ENCODE results near the gene ZNFX1. TPM values are rescaled to one million over a fixed set of nuclear protein-coding genes. Genes with fewer than 3 reads are reported as not detected.

Gene ZNFX1
- total RNA-seq (10 to 100 TPM; 53.8 to 72.2 (median 64.7) TPM), total RNA-seq (135 to 745 (median 297) reads per million in 29 experiments)
- total RNA-seq (2013) = 53.3 TPM

DNA sequence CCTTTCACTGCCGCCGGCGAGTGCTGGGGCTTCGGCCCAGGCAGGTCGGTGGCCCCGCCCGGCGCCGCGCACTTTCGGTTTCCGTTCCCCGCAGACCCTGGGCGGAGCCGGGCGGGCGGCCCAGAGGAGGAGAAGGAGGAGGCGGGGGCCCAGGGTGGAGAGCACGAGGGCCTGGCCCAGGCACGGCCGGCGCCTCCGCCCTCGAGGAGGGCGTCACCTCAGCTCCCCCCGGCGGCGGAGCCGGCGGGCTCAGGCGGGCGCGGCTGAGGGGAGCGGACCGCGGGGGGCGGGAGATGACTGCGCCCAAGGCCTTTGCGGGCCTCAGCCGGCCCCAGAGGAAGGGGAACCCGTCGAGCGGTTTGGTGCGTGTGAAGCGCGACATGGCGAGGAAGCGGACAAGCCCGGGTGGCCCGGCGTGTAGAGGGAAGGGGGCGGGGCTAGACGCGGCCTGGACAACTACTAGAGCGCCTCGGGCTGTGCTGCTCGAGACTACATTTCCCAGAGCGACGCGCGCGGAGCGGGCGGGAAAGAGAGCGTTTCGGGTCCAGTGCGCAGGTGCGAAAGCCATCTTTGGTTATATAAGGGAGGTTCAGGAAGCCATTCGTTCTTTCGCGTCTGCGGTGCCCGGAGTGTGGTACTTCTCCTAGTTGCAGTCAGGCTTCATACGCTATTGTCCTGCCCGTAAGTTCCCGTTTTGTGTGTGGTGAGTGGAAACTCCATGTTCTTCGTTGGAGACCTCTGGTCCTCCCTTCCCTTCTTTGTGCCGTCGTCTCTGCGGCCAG is at the start of gene ZNFX1:
Gene ZNFX1, minus strand, starts transcription at position 22 of the 782 bp plus-strand sequence. CDS start 2,218 bp downstream, outside the sequence.
- Mint-ChIP-seq H3K4me3 (peak within 1 kb of the TSS; percentile 88 to 97 (median 96)), H3K36me3 (peaks cover 60% of the 10 kb centered on the region), H3K27ac (peak within 1 kb of the TSS; percentile 96 to 97), H3K4me1 (peaks cover 64 to 76% (median 75%) of the 10 kb centered on the region in 3 donors), H3K9me3 (peaks cover 14 to 25% (median 22%) of the 10 kb centered on the region in 3 donors), H3K27me3 (no peaks in the 10 kb centered on the region)
- H3K27ac ChIP-seq (ENCODE audit: low read length) = peak within 1 kb of the TSS; percentile 92
- H3K9me3 ChIP-seq = peaks cover 16% of the 10 kb centered on the region
- H3K36me3 ChIP-seq (ENCODE audit: control insufficient read depth in 2 of 2, extremely low read depth in 1 of 2, insufficient read depth in 1 of 2, low read length in 1 of 2) = peaks cover 22 to 60% of the 10 kb centered on the region in 2 donors
- ChIA-PET CTCF (no interaction called here), POLR2A (interaction anchor here in 1 of 2 donors (1.6 kb wide), 1 partner anchor 9 kb away, joined by 6 read pairs; no protein-coding TSS in a partner anchor)
- DNase-seq (peak; percentile 95 to 100 (median 98)), ATAC-seq (replicated peaks in 1 of 4) (peak; percentile 87 to 93 (median 89))
- H3K4me1 ChIP-seq (ENCODE audit: control insufficient read depth in 1 of 2, extremely low read depth in 1 of 2, insufficient read depth in 2 of 2, low read length in 2 of 2) = peaks cover 12 to 71% of the 10 kb centered on the region in 2 experiments
- H3K27me3 ChIP-seq (replicated peaks in 1 of 2; ENCODE audit: control insufficient read depth in 2 of 2, extremely low read depth in 1 of 2, insufficient read depth in 2 of 2, low read length in 1 of 2) = no peaks in the 10 kb centered on the region
- H3K4me3 ChIP-seq (ENCODE audit: control insufficient read depth in 1 of 2, extremely low read depth in 1 of 2, low read length in 1 of 2) = peak within 1 kb of the TSS; percentile 91 to 100
- WGBS (ENCODE audit: insufficient coverage) = 0% methylated on average over 67 of the region's 80 CpGs

DNA sequence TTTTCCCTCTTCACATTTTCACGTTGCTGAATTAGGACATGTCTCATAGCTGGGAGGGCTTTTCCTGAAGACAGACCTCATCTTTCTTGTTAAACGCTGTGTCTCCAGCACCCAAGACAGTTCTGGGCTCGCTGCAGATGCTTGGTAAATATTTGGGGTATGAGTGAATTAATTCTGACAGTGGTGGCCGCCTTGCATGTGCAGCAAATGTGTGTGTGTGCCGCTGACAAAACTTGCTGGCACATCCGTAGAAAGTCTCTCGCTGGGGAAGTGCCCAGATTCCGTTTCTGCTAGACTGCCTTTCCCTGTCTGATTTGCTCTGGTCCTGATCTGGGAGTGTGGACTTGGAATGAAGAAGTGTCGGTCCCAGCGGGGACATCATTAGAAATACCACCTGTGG is 48.2 kb upstream of the ZNFX1 start:
- no peak for ATAC-seq (replicated peaks in 1 of 4)
- Mint-ChIP-seq H3K27me3 (peaks cover 15 to 16% of the 10 kb centered on the region in 2 donors), H3K4me1 (peaks cover 11 to 19% (median 16%) of the 10 kb centered on the region in 3 donors), H3K9me3 (no peaks in the 10 kb centered on the region), H3K27ac (no peak overlapping the region), H3K4me3 (no peak overlapping the region), H3K36me3 (no peaks in the 10 kb centered on the region)
- H3K9me3 ChIP-seq = no peaks in the 10 kb centered on the region
- H3K27ac ChIP-seq (ENCODE audit: low read length) = no peak overlapping the region
- WGBS (ENCODE audit: insufficient coverage) = 84% methylated on average over 6 of the region's 10 CpGs
- peaks cover under 1 to 2% of the 10 kb centered on the region in 2 experiments for H3K27me3 ChIP-seq (replicated peaks in 1 of 2; ENCODE audit: control insufficient read depth in 2 of 2, extremely low read depth in 1 of 2, insufficient read depth in 2 of 2, low read length in 1 of 2)
- H3K36me3 ChIP-seq (ENCODE audit: control insufficient read depth in 2 of 2, extremely low read depth in 1 of 2, insufficient read depth in 1 of 2, low read length in 1 of 2) = no peaks in the 10 kb centered on the region
- POLR2A ChIA-PET = no interaction called here
- peaks cover 0 to 11% of the 10 kb centered on the region in 2 experiments for H3K4me1 ChIP-seq (ENCODE audit: control insufficient read depth in 1 of 2, extremely low read depth in 1 of 2, insufficient read depth in 2 of 2, low read length in 2 of 2)
- H3K4me3 ChIP-seq (ENCODE audit: control insufficient read depth in 1 of 2, extremely low read depth in 1 of 2, low read length in 1 of 2) = no peak overlapping the region
- CTCF ChIA-PET = interaction anchor here in 1 of 2 donors (0.9 kb wide), 1 partner anchor 80 kb away, joined by 3 read pairs; no protein-coding TSS in a partner anchor
- no peak for DNase-seq

DNA sequence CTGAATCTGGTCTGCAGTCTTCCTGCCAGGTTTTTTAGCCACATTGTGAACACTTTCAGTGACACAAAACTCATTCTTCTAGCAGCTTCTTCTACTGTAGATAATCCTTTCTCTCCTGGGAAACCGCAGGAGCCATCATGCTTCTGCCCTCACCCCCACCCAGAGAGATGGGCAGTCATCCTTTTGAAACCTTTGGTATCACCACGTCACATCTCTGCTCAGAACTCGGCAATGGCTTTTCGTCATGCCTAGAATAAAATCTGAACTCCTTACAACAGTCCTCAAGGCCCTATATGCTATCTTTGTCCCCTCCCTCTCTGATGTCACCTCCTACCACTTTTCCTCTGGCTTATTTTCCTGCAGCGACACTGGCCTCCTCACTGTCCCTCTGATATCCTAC is 46.4 kb upstream of the ZNFX1 start:
- peaks cover 15 to 26% of the 10 kb centered on the region in 2 donors for H3K27me3 Mint-ChIP-seq
- H3K36me3 ChIP-seq (ENCODE audit: control insufficient read depth in 2 of 2, extremely low read depth in 1 of 2, insufficient read depth in 1 of 2, low read length in 1 of 2) = no peaks in the 10 kb centered on the region
- no peak for ATAC-seq (replicated peaks in 1 of 4)
- ChIA-PET POLR2A (no interaction called here), CTCF (no interaction called here)
- H3K9me3 Mint-ChIP-seq = no peaks in the 10 kb centered on the region
- 89% methylated on average over 5 of the region's 5 CpGs for WGBS (ENCODE audit: insufficient coverage)
- H3K4me1 ChIP-seq (ENCODE audit: control insufficient read depth in 1 of 2, extremely low read depth in 1 of 2, insufficient read depth in 2 of 2, low read length in 2 of 2) = peaks cover 0 to 15% of the 10 kb centered on the region in 2 experiments
- H3K4me1 Mint-ChIP-seq = peaks cover 12 to 19% (median 17%) of the 10 kb centered on the region in 3 donors
- H3K27ac ChIP-seq (ENCODE audit: low read length) = no peak overlapping the region
- H3K9me3 ChIP-seq = no peaks in the 10 kb centered on the region
- no peaks in the 10 kb centered on the region for H3K36me3 Mint-ChIP-seq
- no peak overlapping the region for H3K4me3 Mint-ChIP-seq
- H3K27me3 ChIP-seq (replicated peaks in 1 of 2; ENCODE audit: control insufficient read depth in 2 of 2, extremely low read depth in 1 of 2, insufficient read depth in 2 of 2, low read length in 1 of 2) = peaks cover 4 to 18% of the 10 kb centered on the region in 2 experiments
- no peak overlapping the region for H3K4me3 ChIP-seq (ENCODE audit: control insufficient read depth in 1 of 2, extremely low read depth in 1 of 2, low read length in 1 of 2)
- no peak for DNase-seq
- peak overlapping the region in 1 of 2 donors; percentile 87 for H3K27ac Mint-ChIP-seq

DNA sequence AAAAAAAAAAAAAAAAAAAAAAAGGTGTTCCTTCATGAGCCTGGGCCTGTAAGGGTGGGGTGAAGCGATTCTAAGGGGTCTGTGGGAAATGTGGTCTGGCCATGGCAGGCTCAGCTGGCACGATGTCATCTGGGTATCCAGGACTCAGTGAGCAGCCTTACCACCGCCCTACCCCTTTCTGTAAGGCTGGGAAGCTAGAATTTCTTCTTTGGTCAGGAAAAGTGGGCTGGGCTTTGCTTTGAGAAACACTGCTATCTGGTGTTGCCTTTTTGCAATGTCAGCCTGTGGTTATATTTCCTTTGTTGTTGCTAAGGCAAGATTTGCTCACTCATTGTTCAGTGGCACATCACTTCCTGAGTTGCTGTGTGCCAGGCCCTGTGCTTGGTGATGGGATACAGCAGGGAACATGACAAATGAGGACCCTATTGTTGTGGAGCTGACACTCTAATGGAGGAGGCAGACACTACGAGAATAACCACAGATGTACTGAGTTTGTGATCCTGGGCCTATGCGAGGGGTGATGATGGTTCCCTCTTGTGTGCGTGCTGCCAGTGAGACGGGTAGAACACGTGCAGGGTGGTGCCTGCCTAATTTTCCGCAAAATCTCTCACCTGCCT is 45.9 kb upstream of the ZNFX1 start:
- no peaks in the 10 kb centered on the region for H3K36me3 ChIP-seq (ENCODE audit: control insufficient read depth in 2 of 2, extremely low read depth in 1 of 2, insufficient read depth in 1 of 2, low read length in 1 of 2)
- no peaks in the 10 kb centered on the region for H3K36me3 Mint-ChIP-seq
- DNase-seq (peak in 14 of 35 experiments; percentile 1 to 67 (median 14)), ATAC-seq (replicated peaks in 1 of 4) (peak; percentile 75 to 88 (median 86))
- peaks cover 18 to 25% (median 22%) of the 10 kb centered on the region in 3 donors for H3K4me1 Mint-ChIP-seq
- H3K27me3 ChIP-seq (replicated peaks in 1 of 2; ENCODE audit: control insufficient read depth in 2 of 2, extremely low read depth in 1 of 2, insufficient read depth in 2 of 2, low read length in 1 of 2) = peaks cover 4 to 23% of the 10 kb centered on the region in 2 experiments
- CTCF ChIA-PET = interaction anchor here in 1 of 2 donors (0.6 to 0.7 kb wide), 3 partner anchors 189 to 577 kb away, joined by 3 to 5 read pairs (median 4); no protein-coding TSS in a partner anchor
- no peak overlapping the region for H3K4me3 ChIP-seq (ENCODE audit: control insufficient read depth in 1 of 2, extremely low read depth in 1 of 2, low read length in 1 of 2)
- H3K4me1 ChIP-seq (ENCODE audit: control insufficient read depth in 1 of 2, extremely low read depth in 1 of 2, insufficient read depth in 2 of 2, low read length in 2 of 2) = peaks cover 0 to 21% of the 10 kb centered on the region in 2 experiments
- no peak overlapping the region for H3K4me3 Mint-ChIP-seq
- no peak overlapping the region for H3K27ac ChIP-seq (ENCODE audit: low read length)
- H3K27ac Mint-ChIP-seq = peak overlapping the region; percentile 58 to 87
- H3K27me3 Mint-ChIP-seq = peaks cover 20 to 28% of the 10 kb centered on the region in 2 donors
- H3K9me3 ChIP-seq = no peaks in the 10 kb centered on the region
- no peaks in the 10 kb centered on the region for H3K9me3 Mint-ChIP-seq
- 56% methylated on average over 6 of the region's 9 CpGs for WGBS (ENCODE audit: insufficient coverage)
- POLR2A ChIA-PET = interaction anchor here in 1 of 2 donors (0.7 kb wide), 1 partner anchor 20 kb away, joined by 15 read pairs; no protein-coding TSS in a partner anchor

DNA sequence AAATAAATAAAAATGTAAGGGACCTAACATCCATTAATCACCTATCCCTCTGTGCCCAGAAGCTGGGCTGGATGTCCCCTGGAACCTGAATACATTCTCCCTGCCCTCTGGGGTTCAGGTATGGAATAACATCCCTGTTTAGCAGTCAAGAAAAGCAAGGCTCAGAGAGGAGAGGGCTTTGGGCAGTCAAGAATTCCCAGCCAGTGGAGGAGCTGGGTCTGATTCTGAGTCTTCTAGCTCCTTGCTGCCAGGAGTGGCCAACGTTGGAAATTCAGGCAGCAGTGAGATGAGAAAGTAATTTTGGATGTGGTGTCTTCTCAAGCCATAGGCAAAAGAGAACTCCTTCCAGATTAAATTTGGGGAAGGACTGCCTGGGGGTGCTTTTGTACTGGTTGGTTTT is 42.6 kb upstream of the ZNFX1 start:
- no peaks in the 10 kb centered on the region for H3K9me3 ChIP-seq
- H3K27me3 Mint-ChIP-seq = peaks cover 33 to 48% of the 10 kb centered on the region in 2 donors
- POLR2A ChIA-PET = interaction anchor here in 1 of 2 donors (0.5 kb wide), 1 partner anchor 138 kb away, joined by 3 read pairs; no protein-coding TSS in a partner anchor
- peaks cover 21 to 31% (median 27%) of the 10 kb centered on the region in 3 donors for H3K4me1 Mint-ChIP-seq
- DNase-seq (no peak), ATAC-seq (replicated peaks in 1 of 4) (no peak)
- H3K27me3 ChIP-seq (replicated peaks in 1 of 2; ENCODE audit: control insufficient read depth in 2 of 2, extremely low read depth in 1 of 2, insufficient read depth in 2 of 2, low read length in 1 of 2) = peaks cover 4 to 36% of the 10 kb centered on the region in 2 experiments
- H3K27ac Mint-ChIP-seq = no peak overlapping the region
- no peaks in the 10 kb centered on the region for H3K9me3 Mint-ChIP-seq
- H3K36me3 Mint-ChIP-seq = no peaks in the 10 kb centered on the region
- H3K4me1 ChIP-seq (ENCODE audit: control insufficient read depth in 1 of 2, extremely low read depth in 1 of 2, insufficient read depth in 2 of 2, low read length in 2 of 2) = peaks cover 0 to 24% of the 10 kb centered on the region in 2 experiments
- no peaks in the 10 kb centered on the region for H3K36me3 ChIP-seq (ENCODE audit: control insufficient read depth in 2 of 2, extremely low read depth in 1 of 2, insufficient read depth in 1 of 2, low read length in 1 of 2)
- H3K27ac ChIP-seq (ENCODE audit: low read length) = no peak overlapping the region
- 0% methylated on average over 1 of the region's 1 CpG for whole genome bisulfite sequencing (ENCODE audit: insufficient coverage)
- no peak overlapping the region for H3K4me3 ChIP-seq (ENCODE audit: control insufficient read depth in 1 of 2, extremely low read depth in 1 of 2, low read length in 1 of 2)
- H3K4me3 Mint-ChIP-seq = no peak overlapping the region
- CTCF ChIA-PET = interaction anchor here in 1 of 2 donors (0.9 kb wide), 1 partner anchor 415 kb away, joined by 3 read pairs; no protein-coding TSS in a partner anchor

Measured in T-cell (primary cell).